Pancreas (tissue), 10 donors: ENCODE measurements around the gene PLA2G4F. TPM values are rescaled to one million over a fixed set of nuclear protein-coding genes. Genes with fewer than 3 reads are reported as not detected.

Experiments used
- ATAC-seq, 4 donors: fragments of 200-7000 bp; cut with Tn5 transposase; one replicate each; pipeline versions ENCODE4 v1.8.0 to v1.9.1; 2020; ENCODE audit warnings: mild to moderate bottlenecking in 4 of 4, moderate library complexity in 4 of 4
- DNase-seq, 6 donors: peaks; one replicate each; pipeline ENCODE4 v3.0.0-alpha.2; 2020
- FAIRE-seq: peaks from 2 replicates; lab custom pipeline; 2012; peaks lifted over from hg19 to GRCh38; lab: Jason Lieb, UNC
- H3K27ac ChIP-seq, 4 donors: fragments of 200-600 bp; sonication (generic); 1 replicate in 3 of 4; 2 replicates in 1 of 4; pipeline versions ENCODE4 v1.5.0 to v1.8.0; 2020
- H3K27me3 ChIP-seq, 4 donors: fragments of 200-600 bp; one replicate each; pipeline ENCODE4 v1.8.0; 2021
- H3K36me3 ChIP-seq, 3 donors: fragments of 200-600 bp; sonication (generic) in 1 of 3; one replicate each; pipeline versions ENCODE4 v1.5.0 to v1.8.0; 2020 to 2021
- H3K4me1 ChIP-seq, 3 donors: fragments of 200-600 bp; one replicate each; pipeline ENCODE4 v1.8.0; 2021
- H3K4me3 ChIP-seq, 4 donors: fragments of 200-600 bp; sonication (generic) in 2 of 4; one replicate each; pipeline versions ENCODE4 v1.5.0 to v1.8.0; 2020 to 2021
- H3K9me3 ChIP-seq, 4 donors: fragments of 200-600 bp; one replicate each; pipeline ENCODE4 v1.8.0; 2021
- CTCF ChIP-seq, 4 donors: fragments of 200-600 bp; sonication (generic) in 3 of 4; IDR thresholded peaks; one replicate each; pipeline versions ENCODE4 v1.5.0 to v1.8.0; 2021; ENCODE audit warnings: antibody characterized with exemption in 4 of 4
- WGBS, 2 donors: extraction: QIAGEN DNeasy Blood & Tissue Kit; methylation state at CpG; one replicate each; pipeline ENCODE4 v1.1.7; 2013; 5-methylcytosine and 5-hydroxymethylcytosine counted together
- intact Hi-C, 3 donors: fragments of 100-400 bp; cut with DNase I; formaldehyde crosslinking; loops; one replicate each; pipeline versions ENCODE4 v1.11.1 to v1.14.2; 2022
- polyA plus RNA-seq, 2 donors: library from polyadenylated mRNA; stranded (reverse); fragments of 200-250 nt; gene quantifications; one replicate each; pipeline ENCODE4 v1.2.3, GENCODE V29; 2013
- total RNA-seq, 6 donors: library from RNA; stranded (reverse); fragmentation: NEBNext Ultra II Directional in 4 of 6; extraction: Animal tissue kit (Norgen Biotek cat#: 25700) in 4 of 6; gene quantifications; one replicate each; pipeline versions ENCODE4 v1.2.1 to v1.2.4, GENCODE V29; 2021 to 2023
- donor health status: healthy with polysubstance abuse.
- donor health status: DM: no; HTN: no; CAD: no; lungs with moderate emphysema.
- donor health status: DM: no; HTN: no; CAD: no.
- donor health status: control.
- donor health status: control.
- donor health status: Bipolar disorder and iron deficiency.
- donor health status: DM: yes; HTN: yes; CAD: no.
- donor health status: DM: no; HTN: no; CAD: no.
- donor health status: DM: no; HTN: no; CAD: no.
- donor health status: DM: yes; HTN: yes; CAD: no.

The PLA2G4F gene
- total and polyA plus RNA-seq, 8 donors = 0.08 to 1.1 (median 0.29) TPM

- intact Hi-C loops = no loop called here
- Histone ChIP-seq H3K27me3 (no peaks in the 10 kb centered on the region), H3K9me3 (no peaks in the 10 kb centered on the region), H3K36me3 (peaks cover 0 to 32% (median 16%) of the 10 kb centered on the region in 3 donors), H3K4me3 (no peak overlapping the region), H3K4me1 (no peaks in the 10 kb centered on the region), H3K27ac (no peak overlapping the region)
- 91 to 97% methylated on average over 2 of the region's 2 CpGs for WGBS, 2 donors
- no peak for FAIRE-seq
- DNase-seq = no peak
- no peak for ATAC-seq
- TF ChIP-seq CTCF (IDR thresholded peaks at IDR 0.05) = no peak
Measured at GRCh38 chr15:42190370-42190769, 33.9 kb upstream of the PLA2G4F start.

GRCh38 chr15:42185801-42186200 lies 29.4 kb upstream of the PLA2G4F start:
- no peak for TF ChIP-seq CTCF (IDR thresholded peaks at IDR 0.05)
- no peaks in the 10 kb centered on the region for H3K4me1 ChIP-seq
- no peaks in the 10 kb centered on the region for H3K9me3 ChIP-seq
- no peaks in the 10 kb centered on the region for H3K27me3 ChIP-seq
- no peak overlapping the region for H3K27ac ChIP-seq
- no peak for FAIRE-seq
- no peak for ATAC-seq
- WGBS, 2 donors = 97 to 100% methylated on average over 1 of the region's 1 CpG
- no peak for DNase-seq
- H3K4me3 ChIP-seq = no peak overlapping the region
- H3K36me3 ChIP-seq = peaks cover 0 to 62% (median 28%) of the 10 kb centered on the region in 3 donors
- intact Hi-C loops = no loop called here

GRCh38 chr15:42184736-42185135 lies 28.3 kb upstream of the PLA2G4F start:
- DNase-seq (no peak), FAIRE-seq (no peak), ATAC-seq (no peak)
- 93 to 95% methylated on average over 4 of the region's 4 CpGs for WGBS, 2 donors
- peaks cover 0 to 61% (median 28%) of the 10 kb centered on the region in 3 donors for H3K36me3 ChIP-seq
- H3K4me3 ChIP-seq = no peak overlapping the region
- no peaks in the 10 kb centered on the region for H3K27me3 ChIP-seq
- no peaks in the 10 kb centered on the region for H3K4me1 ChIP-seq
- TF ChIP-seq CTCF (IDR thresholded peaks at IDR 0.05) = no peak
- intact Hi-C loops = no loop called here
- no peak overlapping the region for H3K27ac ChIP-seq
- no peaks in the 10 kb centered on the region for H3K9me3 ChIP-seq

GRCh38 chr15:42184296-42184695 lies 27.9 kb upstream of the PLA2G4F start:
- no peaks in the 10 kb centered on the region for H3K9me3 ChIP-seq
- 80 to 84% methylated on average over 5 of the region's 5 CpGs for WGBS, 2 donors
- H3K27me3 ChIP-seq = no peaks in the 10 kb centered on the region
- H3K36me3 ChIP-seq = peaks cover 0 to 61% (median 28%) of the 10 kb centered on the region in 3 donors
- intact Hi-C loops = no loop called here
- H3K4me1 ChIP-seq = no peaks in the 10 kb centered on the region
- no peak for TF ChIP-seq CTCF (IDR thresholded peaks at IDR 0.05)
- DNase-seq (peak in 1 of 6 donors; percentile 22), FAIRE-seq (no peak), ATAC-seq (peak in 2 of 4 donors; percentile 41 to 74)
- H3K4me3 ChIP-seq = no peak overlapping the region
- no peak overlapping the region for H3K27ac ChIP-seq

GRCh38 chr15:42182961-42183360 lies 26.5 kb upstream of the PLA2G4F start:
- Histone ChIP-seq H3K4me1 (no peaks in the 10 kb centered on the region), H3K27me3 (no peaks in the 10 kb centered on the region), H3K9me3 (no peaks in the 10 kb centered on the region), H3K36me3 (peaks cover 0 to 63% (median 20%) of the 10 kb centered on the region in 3 donors), H3K4me3 (no peak overlapping the region), H3K27ac (no peak overlapping the region)
- 90 to 92% methylated on average over 6 of the region's 6 CpGs for WGBS, 2 donors
- intact Hi-C loops = no loop called here
- ATAC-seq (peak in 1 of 4 donors; percentile 66), FAIRE-seq (no peak), DNase-seq (peak in 1 of 6 donors; percentile 34)
- no peak for TF ChIP-seq CTCF (IDR thresholded peaks at IDR 0.05)
